Measurements from ENCODE around the gene MARCHF3.

Gene MARCHF3

DNA sequence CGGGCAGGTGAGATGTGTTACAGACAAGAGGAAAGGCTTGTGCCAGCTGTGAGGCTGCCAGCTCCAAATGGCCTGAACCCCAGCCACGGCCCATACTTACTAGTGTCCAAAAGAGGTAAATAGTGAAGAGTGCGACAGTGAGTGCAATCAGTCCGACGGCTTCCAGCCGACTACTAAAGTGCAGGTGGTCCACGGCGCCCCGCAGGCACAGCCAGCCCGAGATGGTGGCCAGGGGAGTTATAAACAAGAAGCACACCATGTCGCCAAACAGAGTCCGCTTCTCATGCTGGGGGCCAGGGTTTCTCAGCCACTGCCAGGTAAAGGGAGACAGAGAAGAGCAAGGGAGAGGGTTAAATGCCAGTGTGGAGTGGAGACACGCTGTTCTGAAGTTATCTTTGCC, 152.3 kb downstream of the MARCHF3 start:
- H3K4me3 ChIP-seq (ENCODE audit: low read depth, low read length), result no peak overlapping the region
- DNase-seq, result no peak
- TF ChIP-seq, protein P1, sequence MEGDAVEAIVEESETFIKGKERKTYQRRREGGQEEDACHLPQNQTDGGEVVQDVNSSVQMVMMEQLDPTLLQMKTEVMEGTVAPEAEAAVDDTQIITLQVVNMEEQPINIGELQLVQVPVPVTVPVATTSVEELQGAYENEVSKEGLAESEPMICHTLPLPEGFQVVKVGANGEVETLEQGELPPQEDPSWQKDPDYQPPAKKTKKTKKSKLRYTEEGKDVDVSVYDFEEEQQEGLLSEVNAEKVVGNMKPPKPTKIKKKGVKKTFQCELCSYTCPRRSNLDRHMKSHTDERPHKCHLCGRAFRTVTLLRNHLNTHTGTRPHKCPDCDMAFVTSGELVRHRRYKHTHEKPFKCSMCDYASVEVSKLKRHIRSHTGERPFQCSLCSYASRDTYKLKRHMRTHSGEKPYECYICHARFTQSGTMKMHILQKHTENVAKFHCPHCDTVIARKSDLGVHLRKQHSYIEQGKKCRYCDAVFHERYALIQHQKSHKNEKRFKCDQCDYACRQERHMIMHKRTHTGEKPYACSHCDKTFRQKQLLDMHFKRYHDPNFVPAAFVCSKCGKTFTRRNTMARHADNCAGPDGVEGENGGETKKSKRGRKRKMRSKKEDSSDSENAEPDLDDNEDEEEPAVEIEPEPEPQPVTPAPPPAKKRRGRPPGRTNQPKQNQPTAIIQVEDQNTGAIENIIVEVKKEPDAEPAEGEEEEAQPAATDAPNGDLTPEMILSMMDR (IDR thresholded peaks at IDR 0.05; ENCODE audit: low read depth, low read length), result no peak
- no peaks in the 10 kb centered on the region for H3K9me3 ChIP-seq (ENCODE audit: severe bottlenecking)
- no peaks in the 10 kb centered on the region for H3K27me3 ChIP-seq (ENCODE audit: insufficient read depth, low read depth, severe bottlenecking)
- no peak overlapping the region for H3K27ac ChIP-seq
- no peaks in the 10 kb centered on the region; the same call in 1 of the 2 replicates for H3K36me3 ChIP-seq

DNA sequence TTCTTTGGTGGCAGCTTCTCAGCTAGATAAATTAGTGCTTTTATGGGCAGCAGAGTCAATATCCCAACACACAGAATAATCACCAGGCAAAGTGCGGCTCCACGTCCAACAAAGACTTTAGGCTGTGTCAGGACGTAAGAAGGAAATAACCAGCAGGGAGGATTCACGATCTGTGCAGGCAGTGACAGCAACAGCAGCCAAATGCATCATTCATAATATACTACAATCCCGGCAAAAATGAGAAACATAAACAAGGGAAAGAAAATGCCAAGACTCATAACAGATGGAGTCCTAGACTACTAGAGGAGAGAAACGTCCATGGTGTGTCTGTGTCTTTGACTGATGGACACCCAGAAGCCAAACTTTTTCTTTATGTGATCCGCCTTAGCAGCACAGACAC, 152.8 kb downstream of the MARCHF3 start:
- H3K36me3 ChIP-seq, result no peaks in the 10 kb centered on the region; the same call in 1 of the 2 replicates
- H3K27ac ChIP-seq, result no peak overlapping the region

DNA sequence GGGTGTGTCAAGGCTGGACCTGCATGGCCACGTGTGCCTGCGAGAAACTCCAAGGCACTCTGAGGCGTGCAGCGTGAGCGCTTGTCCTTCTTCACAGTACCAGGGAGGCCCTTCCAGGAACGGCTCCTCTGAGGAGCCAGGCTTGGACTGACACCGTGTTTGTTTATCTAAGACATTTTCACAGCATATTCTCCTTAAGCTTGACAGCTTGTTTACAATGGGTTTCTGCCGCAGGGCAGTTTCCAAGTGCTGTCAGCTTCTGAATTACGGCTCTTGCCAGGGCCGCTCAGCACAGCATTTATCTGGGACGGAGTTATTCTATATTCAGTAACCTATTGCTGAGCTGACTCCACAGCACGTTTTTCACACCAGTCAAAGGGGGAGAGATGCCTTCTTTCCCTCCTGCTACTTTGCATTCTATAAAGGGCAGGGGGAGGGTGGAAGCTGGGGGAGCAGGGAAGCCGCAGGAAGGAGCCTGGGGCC, 155.0 kb downstream of the MARCHF3 start:
- Histone ChIP-seq H3K36me3 (no peaks in the 10 kb centered on the region; the same call in 1 of the 2 replicates), H3K4me3 (ENCODE audit: low read depth, low read length) (no peak overlapping the region), H3K9me3 (ENCODE audit: severe bottlenecking) (no peaks in the 10 kb centered on the region), H3K27me3 (ENCODE audit: insufficient read depth, low read depth, severe bottlenecking) (no peaks in the 10 kb centered on the region), H3K27ac (no peak overlapping the region)
- DNase-seq, result no peak
- TF ChIP-seq, protein P1 (IDR thresholded peaks at IDR 0.05; ENCODE audit: low read depth, low read length), result no peak

More for the DNA sequence above, 152.8 kb downstream of the MARCHF3 start:
- DNase-seq, result no peak
- TF ChIP-seq, protein P1 (IDR thresholded peaks at IDR 0.05; ENCODE audit: low read depth, low read length), result no peak
- Histone ChIP-seq H3K27me3 (ENCODE audit: insufficient read depth, low read depth, severe bottlenecking) (no peaks in the 10 kb centered on the region), H3K9me3 (ENCODE audit: severe bottlenecking) (no peaks in the 10 kb centered on the region), H3K4me3 (ENCODE audit: low read depth, low read length) (no peak overlapping the region)

DNA sequence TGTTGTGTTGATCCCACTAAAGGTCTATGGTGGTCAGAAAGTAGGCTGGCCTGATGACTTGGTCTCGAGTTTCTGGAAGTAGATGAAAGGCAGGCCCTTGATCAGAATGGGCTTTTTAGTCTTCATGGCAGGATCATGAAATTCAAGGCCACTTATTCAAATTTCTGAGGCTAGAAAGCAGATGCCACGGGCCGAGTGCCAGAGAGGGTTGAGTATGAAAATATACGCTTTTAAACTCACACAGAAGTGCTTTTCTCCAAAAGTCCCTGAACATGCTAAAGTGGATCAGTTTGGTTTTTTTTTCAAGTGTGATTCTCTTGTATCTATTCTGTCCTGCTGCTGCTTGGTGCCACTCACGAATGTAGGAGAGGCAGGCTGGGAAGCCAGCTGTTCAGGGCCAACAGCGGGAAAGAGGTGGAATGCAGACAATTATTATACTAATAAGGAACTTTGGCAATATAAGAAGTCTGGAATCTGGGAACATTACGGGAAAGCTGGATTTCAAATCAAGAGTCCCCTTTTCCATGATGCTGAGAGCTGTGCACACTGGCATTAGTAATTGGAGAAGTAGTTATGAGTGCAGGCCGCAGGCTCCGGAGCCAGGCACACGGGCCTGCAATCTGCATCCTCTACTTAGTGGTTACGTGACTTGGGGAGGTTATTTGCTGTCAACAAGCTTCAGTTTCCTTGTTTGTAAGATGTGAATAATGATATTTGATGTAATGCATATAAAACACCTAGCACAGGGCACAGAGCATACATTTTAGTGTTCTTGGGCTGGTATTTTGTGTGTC, 157.6 kb downstream of the MARCHF3 start:
- Histone ChIP-seq H3K27ac (no peak overlapping the region), H3K36me3 (no peaks in the 10 kb centered on the region; the same call in 1 of the 2 replicates)
- DNase-seq, result no peak

DNA sequence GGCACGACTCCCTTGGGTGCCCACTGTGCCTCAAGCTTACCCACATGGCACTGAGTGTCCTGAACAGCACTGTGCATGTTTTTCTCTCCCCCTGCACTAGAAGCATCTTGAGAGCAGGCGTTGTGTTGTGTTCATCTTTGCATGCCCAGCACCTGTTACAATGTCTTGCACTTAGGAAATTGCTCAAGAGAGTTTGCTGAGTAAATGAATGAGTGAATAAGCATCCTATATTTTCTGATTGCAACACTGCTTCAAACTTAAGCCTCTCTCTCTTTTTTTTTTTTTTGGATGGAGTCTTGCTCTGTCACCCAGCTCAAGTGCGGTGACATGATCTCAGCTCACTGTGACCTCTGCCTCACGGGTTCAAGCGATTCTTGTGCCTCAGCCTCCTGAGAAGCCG, 158.9 kb downstream of the MARCHF3 start:
- TF ChIP-seq, protein P1 (IDR thresholded peaks at IDR 0.05; ENCODE audit: low read depth, low read length), result no peak
- Histone ChIP-seq H3K9me3 (ENCODE audit: severe bottlenecking) (no peaks in the 10 kb centered on the region), H3K36me3 (no peaks in the 10 kb centered on the region; the same call in 1 of the 2 replicates), H3K27ac (no peak overlapping the region), H3K27me3 (ENCODE audit: insufficient read depth, low read depth, severe bottlenecking) (no peaks in the 10 kb centered on the region), H3K4me3 (ENCODE audit: low read depth, low read length) (no peak overlapping the region)
- no peak for DNase-seq

More for the DNA sequence above, 157.6 kb downstream of the MARCHF3 start:
- no peaks in the 10 kb centered on the region for H3K9me3 ChIP-seq (ENCODE audit: severe bottlenecking)
- H3K4me3 ChIP-seq (ENCODE audit: low read depth, low read length), result no peak overlapping the region
- H3K27me3 ChIP-seq (ENCODE audit: insufficient read depth, low read depth, severe bottlenecking), result no peaks in the 10 kb centered on the region
- TF ChIP-seq, protein P1 (IDR thresholded peaks at IDR 0.05; ENCODE audit: low read depth, low read length), result no peak

Measured in WERI-Rb-1 (cell line).